Fibroblast of skin of back (primary cell): Measurements from ENCODE around the gene KISS1R. TPM values are rescaled to one million over a fixed set of nuclear protein-coding genes. Genes with fewer than 3 reads are reported as not detected.
"Not testable (repeated sequence)": the region's sequence is repeated elsewhere in the genome, so short reads cannot be mapped to it uniquely, and the experiment has no call there.

ENCODE experiments used
- DNase-seq: peaks from one replicate; pipeline ENCODE4 v3.0.0-alpha.2; 2013
- polyA plus RNA-seq, 2 experiments: library from polyadenylated mRNA; unstranded; fragments of 120-200 nt; gene quantifications; one replicate each; pipeline ENCODE4 v1.2.1, GENCODE V29; 2013; ENCODE audit not compliant: insufficient read length in 2 of 2

The KISS1R gene
- polyA plus RNA-seq (2013, experiment 1 of 2; ENCODE audit: insufficient read length): not detected
- polyA plus RNA-seq (2013, experiment 2 of 2; ENCODE audit: insufficient read length): not detected

GRCh38 chr19:917323-918151, at the start of gene KISS1R:
Gene KISS1R, plus strand, starts transcription at chr19:917333. Its CDS starts 170 bp downstream, at chr19:917503.
- no peak for DNase-seq

GRCh38 chr19:867855-868457, 49.2 kb upstream of the KISS1R start:
- DNase-seq: no peak

- DNase-seq: no peak
Observed at GRCh38 chr19:868458-869244, 48.5 kb upstream of the KISS1R start.

GRCh38 chr19:869245-870177, 47.6 kb upstream of the KISS1R start:
- peak; percentile 97 for DNase-seq

GRCh38 chr19:870314-870713, 46.8 kb upstream of the KISS1R start:
- no peak for DNase-seq

GRCh38 chr19:870963-871401, 46.2 kb upstream of the KISS1R start:
- no peak for DNase-seq

- DNase-seq: peak; percentile 38
Observed at GRCh38 chr19:871446-872265, 45.5 kb upstream of the KISS1R start.

GRCh38 chr19:872266-872951, 44.7 kb upstream of the KISS1R start:
- DNase-seq: peak; percentile 82

GRCh38 chr19:873084-873483, 44.0 kb upstream of the KISS1R start:
- peak; percentile 61 for DNase-seq

GRCh38 chr19:873561-874041, 43.5 kb upstream of the KISS1R start:
- no peak for DNase-seq

- DNase-seq: no peak
Observed at GRCh38 chr19:875265-875879, 41.8 kb upstream of the KISS1R start.

GRCh38 chr19:876089-876488, 41.0 kb upstream of the KISS1R start:
- DNase-seq: no peak

GRCh38 chr19:876780-877314, 40.3 kb upstream of the KISS1R start:
- DNase-seq: no peak

- DNase-seq: not testable (repeated sequence)
Observed at GRCh38 chr19:877992-878660, 39.0 kb upstream of the KISS1R start.

- not testable (repeated sequence) for DNase-seq
Observed at GRCh38 chr19:878751-879561, 38.2 kb upstream of the KISS1R start.

GRCh38 chr19:879711-880438, 37.3 kb upstream of the KISS1R start:
- no peak for DNase-seq
